Caco-2 (cell line): ENCODE measurements around the gene OR10AD1. TPM values are rescaled to one million over a fixed set of nuclear protein-coding genes. Genes with fewer than 3 reads are reported as not detected.

Experiments used
- BruUV-seq: library from RNA; stranded (reverse); fragments of 400-500 nt; replicated peaks from 2 replicates; lab custom pipeline; 2021; lab: Mats Ljungman, UMichigan
- CTCF ChIA-PET: fragments of 300-600 bp; sonication (Branson Sonifier 250); formaldehyde crosslinking; loops from one replicate; lab custom pipeline; 2022; ENCODE audit warnings: antibody characterized with exemption; lab: Charles Lee
- POLR2A ChIA-PET: fragments of 300-600 bp; sonication (Branson Sonifier 250); formaldehyde crosslinking; loops from one replicate; lab custom pipeline; 2022; ENCODE audit warnings: antibody characterized with exemption; lab: Charles Lee
- DNase-seq, 2 experiments: peaks; one replicate each; pipeline versions ENCODE4 v3.0.0 to v3.0.0-alpha.2; 2020 to 2022
- H3K27me3 ChIP-seq: replicated peaks from 2 replicates; pipeline ENCODE4 v1.6.0; 2011; ENCODE audit warnings: low read length; ENCODE audit not compliant: control insufficient read depth, insufficient read depth
- H3K36me3 ChIP-seq: 2 replicates; pipeline ENCODE4 v1.5.1; 2011; ENCODE audit warnings: low read length; ENCODE audit not compliant: control insufficient read depth, insufficient read depth
- H3K4me1 ChIP-seq: fragments of 250-450 bp; sonication (Bioruptor Pico); 2 replicates; pipeline ENCODE4 v1.5.1; 2020; ENCODE audit warnings: mild to moderate bottlenecking
- H3K4me3 ChIP-seq: 2 replicates; pipeline ENCODE4 v1.5.1; 2011; ENCODE audit warnings: low read depth, mild to moderate bottlenecking, control low read depth, low read length
- H3K9me3 ChIP-seq: fragments of 250-450 bp; sonication (Bioruptor Pico); 2 replicates; pipeline ENCODE4 v1.5.1; 2020; ENCODE audit warnings: mild to moderate bottlenecking, moderate library complexity
- H3K27ac Mint-ChIP-seq: one replicate; pipeline ENCODE4 v1.8.0; 2022; ENCODE audit warnings: mixed read lengths; ENCODE audit not compliant: unreplicated experiment
- H3K27me3 Mint-ChIP-seq: one replicate; pipeline ENCODE4 v1.8.0; 2022; ENCODE audit warnings: mixed read lengths; ENCODE audit not compliant: insufficient read depth, unreplicated experiment
- H3K36me3 Mint-ChIP-seq: one replicate; pipeline ENCODE4 v1.8.0; 2022; ENCODE audit warnings: mild to moderate bottlenecking, mixed read lengths; ENCODE audit not compliant: insufficient read depth, unreplicated experiment
- H3K4me1 Mint-ChIP-seq: one replicate; pipeline ENCODE4 v1.8.0; 2022; ENCODE audit warnings: low read depth, mixed read lengths; ENCODE audit not compliant: unreplicated experiment
- H3K4me3 Mint-ChIP-seq: one replicate; pipeline ENCODE4 v1.8.0; 2022; ENCODE audit warnings: mild to moderate bottlenecking, moderate library complexity, mixed read lengths; ENCODE audit not compliant: unreplicated experiment
- H3K9me3 Mint-ChIP-seq: one replicate; pipeline ENCODE4 v1.8.0; 2022; ENCODE audit warnings: mixed read lengths; ENCODE audit not compliant: unreplicated experiment
- intact Hi-C: fragments of 100-400 bp; cut with micrococcal nuclease; formaldehyde crosslinking; loops from one replicate; pipeline ENCODE4 v1.10.0; 2022; ENCODE audit not compliant: unreplicated experiment
- total RNA-seq: library from RNA; stranded (reverse); gene quantifications from 2 replicates; pipeline ENCODE4 v1.2.3, GENCODE V29; 2022
- TF ChIP-seq, protein P1 (sequence below), 2 experiments: fragments of 200-600 bp in 1 of 2; IDR thresholded peaks; 1 replicate in 1 of 2; 2 replicates in 1 of 2; pipeline versions ENCODE4 v1.5.1 to v1.8.0; 2011 to 2022; ENCODE audit warnings: antibody characterized with exemption in 1 of 2, control low read depth in 1 of 2, inconsistent platforms in 1 of 2, low read depth in 1 of 2, low read length in 1 of 2, mild to moderate bottlenecking in 1 of 2, moderate library complexity in 1 of 2; ENCODE audit not compliant: insufficient read depth in 1 of 2, severe bottlenecking in 1 of 2, unreplicated experiment in 1 of 2

The OR10AD1 gene
- total RNA-seq, 1 experiment from 2014 or later, result not detected

DNA sequence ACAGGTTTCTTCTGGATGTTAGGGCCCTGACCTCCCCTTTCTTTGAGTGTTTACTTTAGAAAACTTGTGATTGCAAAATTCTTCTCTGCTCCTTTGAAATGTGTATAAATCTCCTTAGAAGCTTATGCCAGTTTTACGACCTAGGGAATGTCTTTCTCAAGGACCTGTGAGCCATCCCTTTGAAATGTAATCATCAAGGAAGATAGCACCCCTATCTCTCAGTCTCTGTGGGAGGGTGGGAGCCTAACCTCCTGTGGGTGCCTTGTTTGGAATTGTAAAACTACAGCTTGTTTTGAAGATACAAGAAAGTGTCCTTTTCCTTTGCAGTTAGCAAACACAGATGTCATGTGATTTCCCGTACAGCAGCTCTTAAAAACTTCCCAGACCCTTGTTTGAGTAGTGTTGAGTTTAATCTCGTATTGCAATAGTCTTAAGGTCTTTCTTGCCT lies 3.3 kb downstream of the OR10AD1 start:
- POLR2A ChIA-PET, result interaction anchor here (0.6 to 0.9 kb wide), 4 partner anchors 12 to 285 kb away, joined by 3 to 6 read pairs (median 4); no protein-coding TSS in a partner anchor
- TF ChIP-seq, protein P1, sequence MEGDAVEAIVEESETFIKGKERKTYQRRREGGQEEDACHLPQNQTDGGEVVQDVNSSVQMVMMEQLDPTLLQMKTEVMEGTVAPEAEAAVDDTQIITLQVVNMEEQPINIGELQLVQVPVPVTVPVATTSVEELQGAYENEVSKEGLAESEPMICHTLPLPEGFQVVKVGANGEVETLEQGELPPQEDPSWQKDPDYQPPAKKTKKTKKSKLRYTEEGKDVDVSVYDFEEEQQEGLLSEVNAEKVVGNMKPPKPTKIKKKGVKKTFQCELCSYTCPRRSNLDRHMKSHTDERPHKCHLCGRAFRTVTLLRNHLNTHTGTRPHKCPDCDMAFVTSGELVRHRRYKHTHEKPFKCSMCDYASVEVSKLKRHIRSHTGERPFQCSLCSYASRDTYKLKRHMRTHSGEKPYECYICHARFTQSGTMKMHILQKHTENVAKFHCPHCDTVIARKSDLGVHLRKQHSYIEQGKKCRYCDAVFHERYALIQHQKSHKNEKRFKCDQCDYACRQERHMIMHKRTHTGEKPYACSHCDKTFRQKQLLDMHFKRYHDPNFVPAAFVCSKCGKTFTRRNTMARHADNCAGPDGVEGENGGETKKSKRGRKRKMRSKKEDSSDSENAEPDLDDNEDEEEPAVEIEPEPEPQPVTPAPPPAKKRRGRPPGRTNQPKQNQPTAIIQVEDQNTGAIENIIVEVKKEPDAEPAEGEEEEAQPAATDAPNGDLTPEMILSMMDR (IDR thresholded peaks at IDR 0.05; ENCODE audit: insufficient read depth in 1 of 2, low read depth in 1 of 2, low read length in 1 of 2, severe bottlenecking in 1 of 2, unreplicated experiment in 1 of 2), result no peak
- Mint-ChIP-seq H3K27me3 (no peaks in the 10 kb centered on the region), H3K36me3 (peaks cover 34% of the 10 kb centered on the region), H3K27ac (peak overlapping the region; percentile 83), H3K4me3 (peak overlapping the region; percentile 79), H3K9me3 (peaks cover 30% of the 10 kb centered on the region), H3K4me1 (peaks cover 41% of the 10 kb centered on the region)
- Histone ChIP-seq H3K36me3 (no peaks in the 10 kb centered on the region), H3K4me1 (peaks cover 55% of the 10 kb centered on the region), H3K27me3 (no peaks in the 10 kb centered on the region), H3K9me3 (peaks cover 6% of the 10 kb centered on the region; the same call in 1 of the 2 replicates), H3K4me3 (no peak overlapping the region)
- peak; percentile 86 to 90 for DNase-seq
- BruUV-seq, result no TSS peak
- intact Hi-C loops, result loop anchor here (1.0 to 2.0 kb wide), 2 partner anchors 151 to 176 kb away; partner anchors contain the start of gene ZNF641
- CTCF ChIA-PET, result interaction anchor here (0.6 to 1.1 kb wide), 8 partner anchors 11 to 418 kb away, joined by 3 to 5 read pairs (median 4); partner anchors contain the start of genes ASB8, CCDC184, TMEM106C and VDR

DNA sequence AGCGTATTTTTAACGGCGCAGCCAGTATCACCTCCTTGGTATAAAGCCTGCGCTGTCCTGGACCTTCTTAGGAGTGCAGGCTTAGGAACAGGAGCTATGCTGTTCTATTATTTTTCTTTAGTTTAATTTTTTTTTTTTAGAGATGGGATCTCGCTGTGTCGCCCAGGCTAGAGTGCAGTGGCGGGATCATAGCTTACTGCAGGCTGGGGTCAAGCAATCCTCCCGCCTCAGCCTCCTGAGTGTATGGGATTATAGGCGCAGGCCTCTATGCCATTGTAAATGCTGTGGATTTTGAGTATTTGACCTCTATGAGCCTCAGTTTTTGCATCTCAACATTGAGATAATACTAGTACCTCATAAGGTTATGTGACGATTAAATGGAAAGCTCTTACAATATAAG lies 4.1 kb downstream of the OR10AD1 start:
- H3K4me1 ChIP-seq, result peaks cover 63% of the 10 kb centered on the region
- BruUV-seq, result no TSS peak
- peak overlapping the region; percentile 63 for H3K4me3 ChIP-seq
- peak overlapping the region; percentile 79 for H3K4me3 Mint-ChIP-seq
- no peak for DNase-seq
- intact Hi-C loops, result loop anchor here (1.0 to 2.0 kb wide), 2 partner anchors 152 to 176 kb away; partner anchors contain the start of gene ZNF641
- peaks cover 23% of the 10 kb centered on the region for H3K9me3 Mint-ChIP-seq
- TF ChIP-seq, protein P1 (IDR thresholded peaks at IDR 0.05; ENCODE audit: insufficient read depth in 1 of 2, low read depth in 1 of 2, low read length in 1 of 2, severe bottlenecking in 1 of 2, unreplicated experiment in 1 of 2), result no peak
- H3K36me3 Mint-ChIP-seq, result peaks cover 28% of the 10 kb centered on the region
- H3K27ac Mint-ChIP-seq, result peak overlapping the region; percentile 83
- H3K27me3 Mint-ChIP-seq, result no peaks in the 10 kb centered on the region
- POLR2A ChIA-PET, result interaction anchor here (0.6 kb wide), 1 partner anchor 121 kb away, joined by 3 read pairs; no protein-coding TSS in a partner anchor
- H3K27me3 ChIP-seq, result no peaks in the 10 kb centered on the region
- H3K4me1 Mint-ChIP-seq, result peaks cover 49% of the 10 kb centered on the region
- H3K36me3 ChIP-seq, result no peaks in the 10 kb centered on the region
- peaks cover 6% of the 10 kb centered on the region; the same call in 1 of the 2 replicates for H3K9me3 ChIP-seq
- CTCF ChIA-PET, result interaction anchor here (0.7 to 2.1 kb wide), 2 partner anchors 13 to 41 kb away, joined by 3 to 7 read pairs; partner anchors contain the start of gene ASB8

DNA sequence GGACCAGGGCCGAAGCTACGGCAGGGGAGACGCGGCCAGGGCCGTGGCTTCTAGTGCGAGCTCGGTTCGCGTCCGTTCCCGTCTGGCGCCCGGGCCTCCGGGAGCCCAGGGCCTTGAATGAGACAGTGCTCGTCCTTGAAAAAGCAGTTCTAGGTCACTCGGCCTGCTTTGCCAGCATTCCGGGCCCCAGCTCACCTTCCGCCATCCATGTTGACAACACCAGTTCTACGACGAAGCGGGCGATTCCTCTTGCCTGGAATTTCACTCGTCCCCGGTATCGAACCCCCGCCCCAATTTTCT lies 4.5 kb downstream of the OR10AD1 start:
- no peaks in the 10 kb centered on the region for H3K27me3 Mint-ChIP-seq
- intact Hi-C loops, result loop anchor here (2.0 kb wide), 1 partner anchor 152 kb away; the partner anchor contains the start of gene ZNF641
- Histone ChIP-seq H3K36me3 (no peaks in the 10 kb centered on the region), H3K4me3 (peak overlapping the region; percentile 63), H3K27me3 (no peaks in the 10 kb centered on the region), H3K4me1 (peaks cover 67% of the 10 kb centered on the region), H3K9me3 (peaks cover 6% of the 10 kb centered on the region; the same call in 1 of the 2 replicates)
- POLR2A ChIA-PET, result no interaction called here
- DNase-seq, result peak in 1 of 2 experiments; percentile 38
- H3K4me3 Mint-ChIP-seq, result peak overlapping the region; percentile 79
- TF ChIP-seq, protein P1 (IDR thresholded peaks at IDR 0.05; ENCODE audit: insufficient read depth in 1 of 2, low read depth in 1 of 2, low read length in 1 of 2, severe bottlenecking in 1 of 2, unreplicated experiment in 1 of 2), result no peak
- H3K27ac Mint-ChIP-seq, result peak overlapping the region; percentile 83
- H3K36me3 Mint-ChIP-seq, result peaks cover 28% of the 10 kb centered on the region
- H3K9me3 Mint-ChIP-seq, result peaks cover 23% of the 10 kb centered on the region
- BruUV-seq, result TSS peak; percentile 73
- CTCF ChIA-PET, result interaction anchor here (2.1 kb wide), 1 partner anchor 12 kb away, joined by 7 read pairs; no protein-coding TSS in a partner anchor
- H3K4me1 Mint-ChIP-seq, result peaks cover 53% of the 10 kb centered on the region
